ENCODE results near the gene APLP1.

GRCh38 chr19:35879770-35880317 is 11.5 kb downstream of the APLP1 start:
- TF ChIP-seq, protein P1, sequence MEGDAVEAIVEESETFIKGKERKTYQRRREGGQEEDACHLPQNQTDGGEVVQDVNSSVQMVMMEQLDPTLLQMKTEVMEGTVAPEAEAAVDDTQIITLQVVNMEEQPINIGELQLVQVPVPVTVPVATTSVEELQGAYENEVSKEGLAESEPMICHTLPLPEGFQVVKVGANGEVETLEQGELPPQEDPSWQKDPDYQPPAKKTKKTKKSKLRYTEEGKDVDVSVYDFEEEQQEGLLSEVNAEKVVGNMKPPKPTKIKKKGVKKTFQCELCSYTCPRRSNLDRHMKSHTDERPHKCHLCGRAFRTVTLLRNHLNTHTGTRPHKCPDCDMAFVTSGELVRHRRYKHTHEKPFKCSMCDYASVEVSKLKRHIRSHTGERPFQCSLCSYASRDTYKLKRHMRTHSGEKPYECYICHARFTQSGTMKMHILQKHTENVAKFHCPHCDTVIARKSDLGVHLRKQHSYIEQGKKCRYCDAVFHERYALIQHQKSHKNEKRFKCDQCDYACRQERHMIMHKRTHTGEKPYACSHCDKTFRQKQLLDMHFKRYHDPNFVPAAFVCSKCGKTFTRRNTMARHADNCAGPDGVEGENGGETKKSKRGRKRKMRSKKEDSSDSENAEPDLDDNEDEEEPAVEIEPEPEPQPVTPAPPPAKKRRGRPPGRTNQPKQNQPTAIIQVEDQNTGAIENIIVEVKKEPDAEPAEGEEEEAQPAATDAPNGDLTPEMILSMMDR (IDR thresholded peaks at IDR 0.05): no peak
- TF ChIP-seq POLR2AphosphoS5 (IDR thresholded peaks at IDR 0.05) (no peak), POLR2A (IDR thresholded peaks at IDR 0.05) (no peak)
